Activated CD4-positive, alpha-beta T cell treated with anti-CD3 and anti-CD28 coated beads for 1 hour (primary cell): ENCODE results near the gene PGA3.
"Not testable (repeated sequence)": the region's sequence is repeated elsewhere in the genome, so short reads cannot be mapped to it uniquely, and the experiment has no call there.

Experiments used
- DNase-seq: peaks from one replicate; pipeline ENCODE4 v3.0.0-alpha.2; 2020

The PGA3 gene

DNA sequence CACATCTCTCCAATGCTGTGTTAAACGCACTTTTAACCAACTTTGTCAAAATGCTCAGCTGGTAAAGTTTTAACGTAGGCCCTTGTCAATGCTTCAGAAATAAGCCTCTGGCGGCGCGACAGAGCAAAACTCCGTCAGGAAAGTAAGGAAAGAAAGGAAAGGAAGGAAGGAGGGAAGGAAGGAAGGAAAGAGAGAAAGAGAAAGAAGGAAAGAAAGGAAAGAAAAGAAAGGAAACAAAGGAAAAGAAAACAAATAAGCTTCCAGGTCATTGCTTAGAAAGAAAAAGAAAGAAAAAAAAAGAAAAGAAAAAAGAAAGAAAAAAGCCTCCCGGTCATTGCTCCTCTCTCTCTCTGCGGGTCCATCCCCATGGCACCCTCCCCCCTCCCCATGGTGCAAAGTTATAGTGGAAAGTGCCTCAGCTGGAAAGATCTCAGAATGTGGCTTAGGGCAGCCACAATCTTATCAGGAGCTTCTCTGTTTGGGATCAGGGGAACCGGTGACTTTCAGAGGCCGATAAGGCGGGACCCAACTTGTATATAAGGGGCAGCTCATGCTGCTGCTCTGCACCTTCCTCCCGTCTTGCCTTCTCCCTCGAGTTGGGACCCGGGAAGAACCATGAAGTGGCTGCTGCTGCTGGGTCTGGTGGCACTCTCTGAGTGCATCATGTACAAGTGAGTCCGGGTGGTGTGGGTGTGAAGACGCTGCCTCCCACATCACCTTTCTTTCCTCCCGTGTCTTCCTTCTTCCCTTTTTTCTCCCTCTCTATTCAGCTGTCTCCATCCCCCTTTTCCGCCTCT lies at the start of gene PGA3:
Gene PGA3 (plus strand): TSS at position 566 of the 797 bp plus-strand sequence. CDS start 50 bp downstream, at position 616.
- not testable (repeated sequence) for DNase-seq

DNA sequence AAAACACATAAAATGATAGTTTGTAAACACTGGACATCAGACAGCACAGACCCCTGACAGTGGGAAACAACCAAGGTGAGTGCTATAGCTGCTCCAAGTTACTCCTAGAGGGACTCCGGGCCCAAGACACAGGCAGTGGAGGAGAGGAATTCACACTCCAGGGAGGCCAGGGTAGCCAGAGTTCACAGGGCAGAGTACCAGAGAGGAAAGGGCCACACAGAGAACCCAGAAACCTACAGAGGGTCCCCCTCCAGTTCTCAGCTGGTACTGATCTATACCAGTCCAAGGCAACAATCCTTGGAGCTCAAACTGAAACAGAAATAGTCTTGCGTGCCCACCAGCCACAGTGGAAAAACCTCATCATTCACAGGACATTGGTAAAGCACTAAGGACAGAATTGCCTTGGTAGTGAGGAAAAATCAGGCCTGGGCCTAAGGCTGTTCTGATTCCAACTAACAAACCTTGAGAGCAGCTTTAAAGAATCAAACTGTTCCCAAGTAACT lies 49.7 kb upstream of the PGA3 start:
- DNase-seq: no peak

DNA sequence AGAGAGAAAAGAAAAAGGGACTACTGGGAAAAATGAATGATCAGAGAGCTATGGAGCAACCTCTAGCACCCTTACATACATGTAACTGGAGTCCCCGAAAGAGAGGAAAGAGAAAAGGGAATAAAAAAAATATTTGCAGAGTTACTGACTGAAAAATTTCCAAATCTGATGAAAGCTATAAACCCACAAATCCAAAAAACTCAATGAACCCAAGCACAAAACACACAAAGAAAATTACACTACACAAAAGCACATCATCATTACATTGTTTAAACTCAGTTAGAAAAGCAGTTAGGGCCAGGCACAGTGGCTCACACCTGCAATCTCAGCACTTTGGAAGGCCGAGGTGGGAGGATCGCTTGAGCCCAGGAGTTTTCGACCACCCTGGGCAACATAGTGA lies 48.8 kb upstream of the PGA3 start:
- DNase-seq: no peak

DNA sequence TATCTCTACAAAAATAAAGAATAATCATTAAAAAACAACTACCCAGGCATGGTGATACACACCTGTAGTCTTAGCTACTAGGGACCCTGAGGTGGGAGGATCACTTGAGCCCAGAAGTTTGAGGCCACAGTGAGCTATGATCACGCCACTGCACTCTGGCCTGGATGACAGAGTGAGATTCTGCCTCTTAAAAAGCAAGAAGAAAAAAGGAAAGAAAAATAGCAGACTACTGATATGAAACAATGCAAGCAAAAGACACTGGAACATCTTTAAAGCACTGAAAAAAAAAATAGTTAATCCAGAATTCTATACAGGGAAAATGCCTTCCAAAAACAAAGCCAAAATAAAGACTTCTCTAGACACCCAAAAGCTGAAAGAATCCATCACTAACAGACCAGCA lies 48.0 kb upstream of the PGA3 start:
- DNase-seq: no peak

DNA sequence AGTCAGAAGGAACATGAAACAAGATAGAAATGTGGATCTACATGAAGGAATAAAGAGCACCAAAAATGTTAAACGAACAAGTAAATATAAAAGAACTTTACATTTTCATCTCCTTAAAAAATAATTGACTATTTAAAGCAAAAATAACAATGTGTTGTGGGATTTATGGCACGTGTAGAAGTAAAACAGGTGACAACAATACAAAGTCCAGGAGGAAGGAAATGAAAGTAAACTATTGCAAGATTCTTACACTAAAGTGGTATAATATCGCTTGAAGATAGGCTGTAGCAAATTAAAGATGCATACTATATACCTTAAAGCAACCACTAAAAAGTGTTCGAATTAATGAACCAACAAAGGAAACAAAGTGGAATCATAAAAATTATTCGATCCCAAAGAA lies 47.6 kb upstream of the PGA3 start:
- no peak for DNase-seq

DNA sequence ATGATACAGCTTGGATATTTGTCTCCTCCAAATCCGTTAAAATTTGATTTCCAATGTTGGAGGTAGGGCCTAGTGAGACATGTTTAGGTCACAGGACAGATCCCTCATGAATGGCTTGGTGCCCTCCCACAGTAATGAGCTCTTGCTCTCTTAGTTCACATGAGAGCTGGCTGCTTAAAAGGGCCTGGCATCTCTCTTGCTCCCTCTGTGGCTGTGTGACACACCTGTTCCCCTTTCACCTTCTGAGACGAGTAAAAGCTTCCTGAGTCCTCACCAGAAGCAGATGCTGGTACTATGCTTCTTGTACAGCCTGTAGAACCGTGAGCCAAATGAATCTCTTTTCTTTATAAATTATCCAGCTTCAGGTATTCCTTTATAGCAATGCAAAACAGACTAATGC lies 45.6 kb upstream of the PGA3 start:
- no peak for DNase-seq

DNA sequence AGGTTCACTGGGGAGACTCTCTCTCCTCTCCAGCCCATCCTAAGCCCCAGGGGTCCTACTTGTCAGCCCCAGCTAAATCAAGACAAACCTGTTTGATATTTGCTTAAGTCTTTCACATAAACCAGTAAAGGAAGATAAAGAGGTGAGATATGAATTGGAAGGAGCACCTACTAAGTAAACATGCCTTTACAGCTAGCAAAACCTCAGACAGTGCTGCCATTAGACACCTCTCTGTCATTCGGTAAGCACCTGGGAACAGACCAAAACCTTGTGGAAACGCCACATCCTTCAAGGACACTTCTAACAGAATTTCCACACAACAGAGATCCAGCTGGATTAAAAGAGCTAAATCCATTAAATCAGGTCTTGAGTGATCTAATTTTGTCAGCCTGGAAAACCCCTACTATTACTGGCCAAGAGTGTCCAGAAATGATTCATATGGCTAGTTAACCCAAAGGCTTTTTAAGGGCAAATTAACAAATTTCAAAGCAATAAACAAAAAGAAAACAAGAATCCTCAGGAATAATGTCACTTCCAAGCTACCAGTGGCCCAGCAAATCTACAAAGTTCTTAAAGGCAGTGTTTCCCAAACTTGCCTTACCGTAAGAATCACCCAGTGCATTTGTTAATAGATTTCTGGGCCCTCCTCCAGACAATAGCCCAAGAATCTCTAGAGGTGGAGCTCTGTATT lies 44.5 kb upstream of the PGA3 start:
- DNase-seq: no peak

DNA sequence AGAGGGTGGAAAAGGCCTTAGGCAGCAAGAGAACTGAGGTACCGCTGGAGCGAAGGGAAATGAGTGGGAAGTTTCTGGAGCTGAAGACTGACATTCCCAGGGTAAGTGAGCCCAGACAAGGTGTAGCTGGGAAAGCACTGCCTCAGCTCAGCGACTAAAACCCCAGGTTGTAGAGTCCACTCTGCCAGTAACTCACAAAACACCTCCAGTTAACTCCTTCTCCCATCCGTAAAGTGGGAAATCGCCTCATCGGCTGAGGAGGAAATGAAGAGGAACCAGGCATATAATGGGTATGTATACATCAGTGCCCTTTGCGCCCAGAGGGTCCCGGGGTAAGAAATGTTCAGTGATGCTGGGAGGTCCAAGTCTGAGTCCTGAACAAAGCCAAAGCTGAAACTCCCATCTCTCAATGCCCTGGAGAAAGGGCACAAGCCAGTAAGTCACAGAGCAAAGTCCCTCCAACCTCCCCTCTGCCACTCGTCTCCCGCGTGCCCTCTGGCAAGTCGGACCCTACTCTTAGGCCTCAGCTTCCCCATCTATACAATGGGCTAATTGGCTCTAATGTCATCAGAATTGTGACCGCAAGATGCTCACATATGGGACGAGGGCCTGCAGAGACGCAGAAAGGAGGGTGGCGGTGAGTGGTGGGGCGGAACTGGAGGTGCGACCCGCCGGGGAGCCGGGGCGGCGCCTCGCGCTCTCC lies 42.7 kb upstream of the PGA3 start:
- no peak for DNase-seq

DNA sequence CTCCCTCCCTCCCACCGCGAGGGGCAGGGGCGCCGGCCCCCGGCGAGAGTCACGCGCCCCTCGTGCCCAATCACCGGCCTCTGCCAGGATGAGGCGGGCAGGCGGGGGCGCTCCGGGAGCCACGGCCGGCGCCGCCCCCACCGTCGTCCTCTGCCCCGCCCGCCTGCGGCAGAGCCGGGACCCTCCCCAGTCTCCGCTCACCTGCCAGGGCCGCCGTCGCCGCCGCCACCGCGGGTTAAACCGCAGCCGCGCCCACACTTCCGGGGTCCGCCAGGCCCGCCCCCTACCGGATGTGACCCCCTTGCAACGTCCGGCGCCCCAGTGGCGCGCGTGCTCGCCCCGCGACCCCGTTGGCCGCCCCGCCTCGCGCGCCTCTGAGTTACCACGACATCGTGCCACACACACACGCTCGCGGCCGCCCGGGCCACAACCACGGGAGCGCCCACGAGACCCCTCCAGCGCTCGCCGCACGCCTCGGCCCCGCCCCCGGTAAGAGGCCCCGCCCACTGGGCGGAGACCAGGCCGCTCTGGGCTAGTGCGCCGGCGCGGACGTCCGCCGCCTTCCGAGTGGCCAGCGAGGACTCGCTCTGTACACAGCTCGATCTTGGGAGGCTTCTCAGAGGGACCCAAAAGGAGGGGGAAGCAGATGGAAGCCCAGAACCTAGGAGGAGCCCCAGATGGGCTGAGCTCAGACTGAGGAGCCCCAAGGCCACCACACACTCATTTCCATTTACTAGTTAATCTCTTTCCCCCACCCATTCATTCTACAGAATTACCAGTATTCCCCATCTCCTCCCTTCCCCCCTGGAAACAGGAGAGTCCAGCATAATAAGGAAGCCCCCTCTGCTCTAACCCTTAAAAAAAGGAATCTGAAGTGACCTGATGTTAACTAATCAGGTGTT lies 41.9 kb upstream of the PGA3 start, which contains the start of gene VPS37C:
Gene VPS37C (minus strand): TSS at position 237 of the 902 bp plus-strand sequence. CDS start 22,597 bp downstream, outside the sequence.
- peak; percentile 88 for DNase-seq

DNA sequence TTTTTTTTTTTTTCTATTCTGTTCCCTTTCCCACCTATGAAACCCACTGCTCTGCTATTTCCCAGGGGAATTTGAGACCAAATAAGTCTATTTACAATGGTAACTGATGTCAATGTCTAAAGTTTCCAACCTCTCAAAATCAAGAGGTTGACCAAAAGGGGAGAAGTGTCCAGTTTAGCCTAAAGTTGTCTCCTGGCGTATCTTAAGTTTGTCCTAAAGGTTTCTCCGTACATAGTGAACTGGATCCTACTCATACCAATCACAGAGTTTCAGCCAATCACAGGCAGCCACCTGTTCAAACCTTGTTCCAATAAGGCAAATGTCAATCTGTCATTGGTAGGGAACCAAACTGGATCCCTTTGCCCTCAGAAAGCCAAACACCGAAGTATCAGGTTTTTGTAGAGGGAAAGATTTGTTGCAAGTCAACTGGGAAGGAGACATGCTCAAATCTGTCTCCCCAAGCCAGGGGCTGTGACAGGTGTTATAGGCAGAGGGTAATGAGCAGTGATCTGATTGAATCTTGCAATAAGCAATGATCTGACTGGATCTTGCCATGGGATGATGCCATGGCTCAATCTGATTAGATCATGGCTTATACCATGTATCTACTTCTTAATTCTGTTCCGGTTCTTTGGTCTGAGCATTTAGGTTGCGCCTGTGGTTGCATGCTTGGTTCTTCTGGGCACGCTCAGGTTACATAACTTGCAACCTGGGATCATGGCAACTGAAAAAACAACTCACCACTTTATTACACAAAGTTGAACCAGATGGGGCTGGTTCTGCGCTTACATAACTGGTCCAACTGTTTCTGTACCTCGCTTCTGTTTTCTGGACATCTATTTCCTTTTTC lies 41.0 kb upstream of the PGA3 start:
- DNase-seq: no peak

DNA sequence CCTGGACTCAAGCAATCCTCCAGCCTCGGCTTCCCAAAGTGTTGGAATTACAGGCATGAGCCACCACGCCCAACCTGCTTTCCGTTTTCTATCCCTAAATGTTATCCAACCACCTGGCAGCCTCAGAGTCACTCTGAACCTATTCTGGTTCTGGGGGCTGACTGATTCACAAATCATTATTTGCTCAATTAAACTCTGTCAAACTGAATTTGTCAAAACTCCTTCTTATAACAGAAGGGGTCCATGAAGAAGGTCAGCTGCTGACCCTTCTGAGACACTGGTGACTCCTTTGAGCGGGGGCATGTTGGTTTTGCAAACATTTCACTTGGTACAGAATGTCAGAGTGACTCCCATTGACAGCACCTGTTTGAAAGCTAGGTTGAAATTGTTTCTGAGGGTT lies 40.3 kb upstream of the PGA3 start:
- no peak for DNase-seq

DNA sequence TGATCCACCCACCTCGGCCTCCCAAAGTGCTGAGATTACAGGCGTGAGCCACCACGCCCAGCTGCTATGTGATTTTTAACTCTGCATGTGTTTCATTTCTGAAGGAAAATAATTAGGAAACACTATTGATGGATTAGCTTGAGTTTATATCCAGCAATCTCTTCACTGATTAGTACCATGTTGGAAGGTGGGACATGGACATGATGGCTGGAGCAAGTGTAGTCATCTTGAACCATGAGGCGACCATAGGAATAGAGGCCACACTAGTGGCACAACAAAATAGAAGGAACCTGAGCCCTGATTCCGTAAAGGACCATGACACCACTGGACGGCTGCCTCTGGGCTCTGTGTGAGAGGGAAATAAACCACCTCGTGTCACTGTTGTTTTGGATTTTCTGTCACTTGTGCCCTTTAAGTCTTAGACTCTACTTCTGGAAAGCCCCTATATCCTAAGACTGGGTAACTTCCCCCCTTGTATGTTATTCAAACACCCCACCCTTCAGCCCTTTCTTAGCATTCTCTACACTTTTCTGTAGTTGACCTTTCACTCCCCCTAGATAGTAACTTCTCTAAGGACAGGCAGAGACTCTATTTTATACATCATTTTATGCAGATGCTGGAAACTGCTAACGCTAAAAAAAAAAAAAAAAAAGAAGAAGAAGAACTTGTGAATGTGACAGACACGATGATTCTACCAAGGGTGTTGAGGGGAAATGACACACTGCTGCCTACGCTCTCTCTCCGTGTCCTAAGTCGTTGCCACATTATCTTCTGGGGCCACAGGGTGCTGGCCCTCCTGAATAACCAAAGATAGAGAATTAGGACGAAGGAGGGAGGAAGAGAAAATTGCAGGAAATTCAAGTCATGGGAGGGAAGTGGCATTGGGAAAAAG lies 39.4 kb upstream of the PGA3 start:
- DNase-seq: no peak

DNA sequence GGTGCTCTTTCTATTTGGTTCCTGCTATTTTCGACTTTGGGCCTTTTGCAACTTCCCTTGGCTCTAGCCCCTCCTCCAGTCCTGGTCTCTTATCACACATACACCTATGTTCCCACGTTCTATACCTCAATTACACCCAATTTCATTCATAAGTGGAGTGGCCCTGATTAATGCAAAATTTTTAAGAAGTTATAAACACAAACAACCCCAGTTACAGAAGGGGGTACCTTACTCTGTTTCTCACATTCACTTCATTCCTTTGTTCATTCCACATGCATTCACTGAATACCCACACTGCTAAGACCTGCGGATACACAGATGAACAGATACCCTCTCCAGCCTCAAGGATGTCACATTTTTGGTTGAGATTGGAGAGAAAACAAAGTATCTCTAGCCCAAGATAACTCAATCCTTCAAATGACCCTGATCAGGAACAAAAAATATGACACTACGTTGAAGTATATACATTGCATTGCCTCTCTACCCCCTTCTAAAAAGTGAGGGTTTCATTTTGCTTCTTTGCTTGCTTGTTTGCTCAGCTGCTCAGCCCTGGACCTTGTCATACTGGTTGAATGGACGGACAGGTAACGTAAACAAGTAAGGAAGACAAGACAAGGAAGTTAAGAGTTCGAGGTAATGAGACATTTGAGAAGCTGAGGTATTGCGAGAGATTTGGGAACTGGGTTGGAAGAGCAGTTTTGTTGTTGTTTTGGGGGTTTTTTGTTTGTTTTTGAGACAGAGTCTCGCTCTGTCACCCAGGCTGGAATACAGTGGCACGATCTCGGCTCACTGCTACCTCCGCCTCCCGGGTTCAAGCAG lies 38.5 kb upstream of the PGA3 start:
- DNase-seq: no peak

DNA sequence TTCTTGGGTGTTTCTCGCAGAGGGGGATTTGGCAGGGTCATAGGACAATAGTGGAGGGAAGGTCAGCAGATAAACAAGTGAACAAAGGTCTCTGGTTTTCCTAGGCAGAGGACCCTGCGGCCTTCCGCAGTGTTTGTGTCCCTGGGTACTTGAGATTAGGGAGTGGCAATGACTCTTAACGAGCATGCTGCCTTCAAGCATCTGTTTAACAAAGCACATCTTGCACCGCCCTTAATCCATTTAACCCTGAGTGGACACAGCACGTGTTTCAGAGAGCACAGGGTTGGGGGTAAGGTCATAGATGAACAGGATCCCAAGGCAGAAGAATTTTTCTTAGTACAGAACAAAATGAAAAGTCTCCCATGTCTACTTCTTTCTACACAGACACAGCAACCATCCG lies 37.5 kb upstream of the PGA3 start:
- DNase-seq: not testable (repeated sequence)

DNA sequence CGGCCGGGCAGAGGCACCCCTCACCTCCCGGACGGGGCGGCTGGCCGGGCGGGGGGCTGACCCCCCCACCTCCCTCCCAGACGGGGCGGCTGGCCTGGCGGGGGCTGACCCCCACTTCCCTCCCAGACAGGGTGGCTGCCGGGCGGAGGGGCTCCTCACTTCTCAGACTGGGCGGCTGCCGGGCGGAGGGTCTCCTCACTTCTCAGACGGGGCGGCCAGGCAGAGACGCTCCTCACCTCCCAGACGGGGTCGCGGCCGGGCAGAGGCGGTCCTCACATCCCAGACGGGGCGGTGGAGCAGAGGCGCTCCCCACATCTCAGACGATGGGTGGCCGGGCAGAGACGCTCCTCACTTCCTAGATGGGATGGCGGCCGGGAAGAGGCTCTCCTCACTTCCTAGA lies 37.0 kb upstream of the PGA3 start:
- not testable (repeated sequence) for DNase-seq

DNA sequence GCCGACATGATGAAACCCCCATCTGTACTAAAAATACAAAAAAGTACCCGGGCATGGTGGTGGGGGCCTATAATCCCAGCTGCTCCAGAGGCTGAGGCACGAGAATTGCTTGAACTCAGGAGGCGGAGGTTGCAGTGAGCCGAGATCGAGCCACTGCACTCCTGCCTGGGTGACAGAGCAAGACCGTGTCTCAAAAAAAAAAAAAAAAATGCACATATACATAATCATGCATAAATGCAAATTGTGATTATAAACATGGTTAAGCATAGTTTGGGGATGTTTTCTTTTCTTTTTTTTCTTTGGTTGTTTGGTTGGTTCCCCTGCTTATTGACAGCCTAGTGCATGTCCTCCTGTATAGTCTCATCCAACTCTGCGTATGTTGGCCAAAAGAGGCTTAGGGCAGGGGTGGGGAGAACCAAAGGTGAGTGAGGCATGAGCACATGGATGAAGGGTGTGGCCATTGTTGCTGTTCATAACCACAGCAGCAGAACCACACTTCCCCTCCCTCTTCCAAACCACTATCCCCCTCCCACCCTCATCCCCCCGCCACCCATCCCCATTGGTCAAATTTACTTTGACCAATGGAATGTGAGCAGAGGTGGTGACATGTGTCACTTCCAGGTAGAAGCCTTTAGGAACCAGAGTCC lies 35.1 kb upstream of the PGA3 start:
- no peak for DNase-seq

DNA sequence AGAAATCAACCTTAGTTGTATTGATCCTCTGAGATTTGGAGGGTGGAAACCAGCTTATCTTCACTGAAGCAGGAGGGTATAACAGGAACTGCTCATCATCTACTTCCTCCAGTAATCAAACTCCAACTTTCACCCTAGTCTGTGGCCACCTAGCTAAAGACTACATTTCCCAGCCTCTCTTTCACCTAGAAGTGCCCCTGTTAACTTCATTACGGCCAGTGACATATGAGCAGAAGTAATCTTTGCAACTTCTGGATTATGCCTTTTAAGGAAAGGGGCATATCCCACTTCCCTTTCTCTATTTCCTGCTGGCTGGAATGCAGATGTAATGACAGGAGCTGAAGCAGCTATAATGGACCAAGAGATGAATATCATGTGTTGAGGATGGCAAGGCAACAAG lies 34.5 kb upstream of the PGA3 start:
- no peak for DNase-seq

DNA sequence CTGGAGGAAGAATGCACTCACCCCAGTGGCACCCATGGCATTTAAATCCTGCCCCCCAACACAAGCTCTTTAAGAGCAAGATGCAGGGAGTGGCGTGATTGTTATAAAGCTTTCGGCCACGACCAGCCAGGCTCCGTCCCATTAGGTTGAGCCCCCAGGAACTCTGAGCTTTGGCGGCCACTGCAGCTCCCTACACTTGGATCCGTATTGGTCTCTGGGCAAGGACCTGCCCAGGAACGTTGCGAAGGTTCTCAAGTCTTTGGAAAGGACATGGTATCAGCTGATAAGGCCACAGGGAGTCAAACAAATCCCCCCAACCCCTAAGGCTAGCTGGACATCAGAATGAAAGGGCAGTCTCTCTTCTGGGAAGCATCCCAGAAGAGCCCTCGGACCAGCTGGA lies 32.7 kb upstream of the PGA3 start:
- DNase-seq: no peak

DNA sequence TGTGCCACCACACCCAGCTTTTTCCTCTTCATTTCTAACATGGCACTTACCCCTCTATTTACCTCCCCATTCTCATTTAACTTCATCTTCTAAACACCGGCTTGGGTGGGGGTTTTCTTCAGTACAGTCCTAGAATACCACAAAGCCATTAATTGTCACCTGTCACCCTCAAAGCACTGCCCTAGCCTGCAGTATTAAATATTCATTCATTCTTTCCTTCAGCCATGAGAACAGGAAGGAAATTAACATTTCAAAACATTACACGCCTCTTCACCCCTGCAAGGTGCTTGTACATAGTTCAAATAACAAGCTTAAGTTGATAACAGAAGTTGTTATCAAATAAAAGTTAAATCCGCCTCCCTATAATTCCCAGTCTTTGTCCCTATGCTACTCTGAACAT lies 31.4 kb upstream of the PGA3 start:
- no peak for DNase-seq
